Urinary bladder (tissue), 4 donors: Measurements from ENCODE around the gene B4GALNT3. TPM values are rescaled to one million over a fixed set of nuclear protein-coding genes. Genes with fewer than 3 reads are reported as not detected.

Source experiments
- DNase-seq: peaks from one replicate; pipeline ENCODE4 v3.0.0-alpha.2; 2015; ENCODE audit errors: extremely low spot score
- H3K27ac ChIP-seq: one replicate; pipeline ENCODE4 v1.5.1; 2013; ENCODE audit warnings: low read depth, mild to moderate bottlenecking, moderate library complexity
- H3K36me3 ChIP-seq: one replicate; pipeline ENCODE4 v1.6.1; 2013; ENCODE audit warnings: mild to moderate bottlenecking, moderate library complexity; ENCODE audit not compliant: insufficient read depth
- H3K4me1 ChIP-seq: one replicate; pipeline ENCODE4 v1.6.1; 2013; ENCODE audit warnings: mild to moderate bottlenecking, moderate library complexity; ENCODE audit not compliant: insufficient read depth
- H3K4me3 ChIP-seq: one replicate; pipeline ENCODE4 v1.5.1; 2013; ENCODE audit warnings: low read depth, low read length
- WGBS: extraction: QIAGEN DNeasy Blood & Tissue Kit; methylation state at CpG from one replicate; pipeline ENCODE4 v1.1.7; 2013; 5-methylcytosine and 5-hydroxymethylcytosine counted together
- polyA plus RNA-seq: library from polyadenylated mRNA; stranded (reverse); fragments of 200-250 nt; gene quantifications from one replicate; pipeline ENCODE4 v1.2.3, GENCODE V29; 2013
- total RNA-seq: library from RNA; depleted of rRNA; stranded (reverse); fragments of >200 nt; gene quantifications from one replicate; pipeline ENCODE4 v1.2.3, GENCODE V29; 2014
- donor health status: healthy with polysubstance abuse.
- donor health status: healthy.

B4GALNT3 gene
- total and polyA plus RNA-seq, 2 donors = 1.3 to 1.4 TPM

GRCh38 chr12:556498-556897 is 96.8 kb downstream of the B4GALNT3 start:
- WGBS = 89% methylated on average over 20 of the region's 20 CpGs
- no peak for DNase-seq

GRCh38 chr12:558580-558979 is 98.8 kb downstream of the B4GALNT3 start:
- no peak for DNase-seq
- Histone ChIP-seq H3K4me1 (no peaks in the 10 kb centered on the region), H3K36me3 (no peaks in the 10 kb centered on the region), H3K4me3 (no peak overlapping the region), H3K27ac (no peak overlapping the region)
- 69% methylated on average over 4 of the region's 4 CpGs for WGBS

More at GRCh38 chr12:556498-556897, 96.8 kb downstream of the B4GALNT3 start:
- no peak overlapping the region for H3K27ac ChIP-seq
- H3K4me1 ChIP-seq = no peaks in the 10 kb centered on the region
- H3K36me3 ChIP-seq = no peaks in the 10 kb centered on the region
- no peak overlapping the region for H3K4me3 ChIP-seq

DNA sequence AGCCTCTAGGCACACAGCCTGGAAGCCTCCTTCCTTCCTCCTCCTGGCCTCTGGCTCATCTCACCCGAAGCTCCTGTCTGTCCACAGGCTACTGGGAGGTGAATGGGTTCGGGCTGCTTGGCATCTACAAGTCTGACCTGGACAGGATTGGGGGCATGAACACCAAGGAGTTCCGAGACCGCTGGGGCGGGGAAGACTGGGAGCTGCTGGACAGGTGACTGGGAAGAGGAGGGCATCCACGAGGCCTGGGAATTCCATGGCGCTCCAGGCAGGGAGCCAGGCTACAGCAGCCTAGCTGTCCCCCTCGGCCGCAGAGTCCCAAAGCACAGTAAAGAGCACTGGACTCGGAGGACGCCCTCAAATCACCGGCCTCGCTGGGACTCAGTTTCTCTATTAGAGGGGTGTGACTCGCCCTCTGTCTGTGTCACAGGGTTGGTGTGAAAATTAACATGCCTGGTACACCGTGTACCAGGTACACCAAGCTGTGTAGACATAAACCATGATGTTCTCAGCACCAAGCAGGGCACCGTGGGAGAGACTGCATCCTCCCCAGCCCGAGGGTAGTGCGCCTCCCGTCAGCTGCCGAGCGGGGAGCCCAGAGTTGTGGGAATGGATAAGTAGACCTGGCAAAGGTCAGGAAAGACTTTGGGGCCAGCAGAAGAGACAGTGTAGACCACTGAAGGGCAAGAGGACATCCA is 99.6 kb downstream of the B4GALNT3 start:
- DNase-seq = no peak
- Histone ChIP-seq H3K36me3 (no peaks in the 10 kb centered on the region), H3K27ac (no peak overlapping the region), H3K4me3 (no peak overlapping the region), H3K4me1 (no peaks in the 10 kb centered on the region)
- 86% methylated on average over 21 of the region's 21 CpGs for WGBS

DNA sequence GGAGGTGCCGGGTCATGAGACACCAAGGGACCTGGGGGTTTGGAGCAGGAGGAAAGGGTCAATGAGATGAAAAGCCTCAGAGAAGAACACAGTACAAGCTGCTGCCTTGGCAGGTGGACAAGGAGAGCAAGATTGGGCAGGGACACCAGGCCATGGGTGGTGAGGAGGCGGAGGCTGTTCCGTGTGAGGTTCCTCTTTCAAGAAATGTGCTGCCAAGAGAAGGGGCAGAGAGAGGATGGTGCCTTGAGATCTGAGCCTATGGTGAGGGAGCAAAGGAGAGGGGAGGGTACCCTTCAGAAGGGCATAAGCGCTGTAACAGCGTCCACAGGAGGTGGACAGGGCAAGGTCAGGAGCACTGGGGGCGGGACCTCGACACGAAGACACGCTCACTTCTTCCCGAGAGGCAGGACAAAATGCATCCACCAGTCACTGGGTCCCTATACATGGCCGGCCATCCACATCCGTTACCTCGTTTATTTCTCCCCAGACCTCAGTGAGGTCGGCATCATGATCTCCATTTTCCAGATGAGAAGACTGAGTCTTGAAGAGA is 100.2 kb downstream of the B4GALNT3 start:
- DNase-seq = no peak
- no peaks in the 10 kb centered on the region for H3K4me1 ChIP-seq
- no peaks in the 10 kb centered on the region for H3K36me3 ChIP-seq
- H3K4me3 ChIP-seq = no peak overlapping the region
- no peak overlapping the region for H3K27ac ChIP-seq
- WGBS = 86% methylated on average over 14 of the region's 14 CpGs

DNA sequence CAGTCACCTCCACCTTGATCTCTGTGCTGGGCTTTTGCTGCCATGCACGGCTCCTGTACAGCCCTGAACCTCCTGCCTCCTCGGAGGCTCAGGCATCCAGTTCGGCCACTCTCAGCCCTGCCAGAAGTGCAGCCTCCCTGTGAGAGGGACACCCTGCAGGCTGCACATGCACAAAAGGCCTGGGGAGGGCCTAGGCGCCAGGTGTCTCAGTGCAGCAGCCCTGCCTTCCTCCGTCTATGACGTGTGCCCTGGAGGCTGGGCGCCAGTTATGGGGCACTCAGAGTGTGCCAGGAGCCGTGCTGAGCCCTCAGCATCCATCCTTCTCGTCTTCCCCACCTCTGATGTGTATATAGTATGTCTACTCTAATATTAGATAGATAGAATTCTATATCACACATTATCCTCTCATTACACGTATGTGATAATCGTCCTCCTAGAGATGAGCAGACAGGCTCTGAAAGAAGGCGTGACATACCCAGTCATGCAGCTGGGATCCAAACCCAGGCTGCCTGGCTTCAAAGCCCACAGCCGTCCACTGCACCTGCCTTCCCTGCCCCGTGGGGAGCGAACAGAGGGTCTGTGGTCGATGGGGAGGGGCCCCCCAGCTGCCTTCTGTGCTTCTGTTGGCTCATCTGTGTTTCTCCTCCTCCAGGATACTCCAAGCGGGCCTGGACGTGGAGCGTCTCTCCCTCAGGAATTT is 101.1 kb downstream of the B4GALNT3 start:
- no peak for DNase-seq
- Histone ChIP-seq H3K4me3 (no peak overlapping the region), H3K36me3 (no peaks in the 10 kb centered on the region), H3K4me1 (no peaks in the 10 kb centered on the region), H3K27ac (no peak overlapping the region)
- WGBS = 77% methylated on average over 19 of the region's 19 CpGs

GRCh38 chr12:561391-561705 is 101.6 kb downstream of the B4GALNT3 start:
- H3K27ac ChIP-seq = no peak overlapping the region
- DNase-seq = no peak
- H3K4me3 ChIP-seq = no peak overlapping the region
- WGBS = 80% methylated on average over 14 of the region's 14 CpGs
- H3K36me3 ChIP-seq = no peaks in the 10 kb centered on the region
- no peaks in the 10 kb centered on the region for H3K4me1 ChIP-seq

DNA sequence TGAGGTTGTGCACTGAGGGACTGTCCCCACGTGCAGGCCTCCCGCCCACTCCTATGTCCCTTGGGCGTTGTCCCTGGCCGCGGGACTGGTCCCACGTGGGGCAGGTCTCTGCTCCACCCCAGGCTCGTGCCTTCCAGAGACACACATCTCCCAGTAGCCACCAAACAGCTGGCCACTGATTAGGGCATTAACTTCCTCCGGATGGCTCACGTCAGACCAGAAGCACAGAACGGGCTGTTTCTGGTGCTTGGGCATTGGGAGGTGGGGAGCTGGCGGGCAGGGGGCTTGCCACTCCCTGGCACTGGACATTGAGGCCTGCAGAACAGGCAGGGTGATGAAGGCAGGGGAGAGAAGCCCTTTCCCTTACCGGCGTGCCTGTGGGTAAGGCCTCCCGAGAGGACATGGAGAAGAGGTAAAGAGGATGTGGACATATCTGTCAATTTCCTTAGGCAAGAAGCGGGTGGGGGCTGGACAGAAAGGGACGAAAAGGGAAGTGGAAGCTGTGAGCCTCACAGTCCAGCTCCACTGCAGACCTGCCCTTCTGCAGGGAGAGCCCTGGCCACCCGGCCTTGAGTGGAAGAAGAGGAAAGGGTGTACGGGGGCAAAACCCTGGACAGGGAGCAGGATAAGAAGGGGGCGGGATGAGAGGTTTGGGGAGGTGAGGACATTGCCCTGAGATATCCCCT is 102.3 kb downstream of the B4GALNT3 start:
- H3K27ac ChIP-seq = no peak overlapping the region
- no peak for DNase-seq
- no peak overlapping the region for H3K4me3 ChIP-seq
- no peaks in the 10 kb centered on the region for H3K4me1 ChIP-seq
- no peaks in the 10 kb centered on the region for H3K36me3 ChIP-seq
- 64% methylated on average over 19 of the region's 19 CpGs for WGBS

GRCh38 chr12:562634-563033 is 102.9 kb downstream of the B4GALNT3 start:
- no peaks in the 10 kb centered on the region for H3K4me1 ChIP-seq
- H3K4me3 ChIP-seq = no peak overlapping the region
- no peaks in the 10 kb centered on the region for H3K36me3 ChIP-seq
- WGBS = 87% methylated on average over 12 of the region's 12 CpGs
- no peak for DNase-seq
- no peak overlapping the region for H3K27ac ChIP-seq

DNA sequence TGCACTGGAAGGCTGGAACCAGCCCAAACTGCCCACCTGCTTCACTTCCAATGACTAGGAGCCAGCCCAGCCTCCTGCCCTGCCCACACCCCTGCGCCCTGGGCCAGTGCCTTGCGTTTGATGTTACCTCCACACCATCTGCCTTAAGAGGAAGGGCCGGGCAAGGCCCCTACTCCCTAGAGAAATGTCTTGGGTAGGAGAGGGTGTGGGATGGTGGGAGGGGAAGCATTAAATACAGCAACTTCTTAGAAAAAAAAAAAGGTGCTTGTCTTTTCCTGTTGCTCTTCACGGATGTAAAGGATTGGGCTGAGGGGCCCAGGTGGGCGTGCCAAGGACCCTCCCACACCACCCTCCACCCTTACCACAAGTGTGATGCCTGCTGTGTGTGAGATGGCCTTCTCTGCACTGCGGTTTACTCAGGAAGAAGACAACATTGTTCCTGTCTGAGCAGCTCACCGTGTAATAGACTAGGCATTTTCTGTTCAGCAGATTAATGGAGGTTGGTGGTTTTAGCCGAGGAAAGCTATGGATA is 103.6 kb downstream of the B4GALNT3 start:
- Histone ChIP-seq H3K4me1 (no peaks in the 10 kb centered on the region), H3K36me3 (no peaks in the 10 kb centered on the region), H3K27ac (no peak overlapping the region), H3K4me3 (no peak overlapping the region)
- DNase-seq = no peak
- 68% methylated on average over 8 of the region's 8 CpGs for WGBS

GRCh38 chr12:563787-564298 is 104.1 kb downstream of the B4GALNT3 start:
- Histone ChIP-seq H3K36me3 (no peaks in the 10 kb centered on the region), H3K4me3 (no peak overlapping the region), H3K27ac (no peak overlapping the region), H3K4me1 (no peaks in the 10 kb centered on the region)
- 73% methylated on average over 7 of the region's 7 CpGs for WGBS
- DNase-seq = no peak

GRCh38 chr12:565161-565560 is 105.4 kb downstream of the B4GALNT3 start:
- Histone ChIP-seq H3K4me3 (no peak overlapping the region), H3K27ac (no peak overlapping the region), H3K4me1 (no peaks in the 10 kb centered on the region), H3K36me3 (no peaks in the 10 kb centered on the region)
- WGBS = 92% methylated on average over 8 of the region's 8 CpGs
- no peak for DNase-seq

DNA sequence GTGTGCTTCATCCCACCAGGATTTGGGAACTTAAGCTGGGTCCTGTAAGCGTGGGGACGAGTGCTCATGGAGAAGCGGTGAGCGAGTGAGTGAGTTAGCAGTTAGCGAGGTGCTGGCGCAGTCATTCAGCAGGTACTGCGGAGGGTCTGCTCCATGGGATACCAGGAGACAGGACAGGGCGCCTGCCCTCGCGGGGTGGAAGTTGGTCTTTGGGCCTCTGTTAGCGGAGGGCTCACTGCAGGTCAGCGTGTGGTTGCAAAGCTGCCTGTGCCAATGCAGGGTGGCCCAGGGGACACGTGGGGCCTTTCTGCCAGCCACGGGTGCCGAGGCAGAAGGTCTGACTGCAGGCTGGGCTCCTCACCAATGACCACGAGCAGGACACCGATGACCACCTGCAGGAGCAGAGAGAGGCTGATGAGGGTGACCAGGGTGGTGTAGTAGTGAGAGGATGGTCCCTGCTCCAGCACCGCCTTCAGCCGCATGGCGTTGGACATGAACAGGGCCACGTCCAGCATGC is 105.9 kb downstream of the B4GALNT3 start:
- Histone ChIP-seq H3K4me3 (no peak overlapping the region), H3K27ac (no peak overlapping the region), H3K36me3 (no peaks in the 10 kb centered on the region), H3K4me1 (no peaks in the 10 kb centered on the region)
- no peak for DNase-seq
- 94% methylated on average over 21 of the region's 21 CpGs for WGBS

DNA sequence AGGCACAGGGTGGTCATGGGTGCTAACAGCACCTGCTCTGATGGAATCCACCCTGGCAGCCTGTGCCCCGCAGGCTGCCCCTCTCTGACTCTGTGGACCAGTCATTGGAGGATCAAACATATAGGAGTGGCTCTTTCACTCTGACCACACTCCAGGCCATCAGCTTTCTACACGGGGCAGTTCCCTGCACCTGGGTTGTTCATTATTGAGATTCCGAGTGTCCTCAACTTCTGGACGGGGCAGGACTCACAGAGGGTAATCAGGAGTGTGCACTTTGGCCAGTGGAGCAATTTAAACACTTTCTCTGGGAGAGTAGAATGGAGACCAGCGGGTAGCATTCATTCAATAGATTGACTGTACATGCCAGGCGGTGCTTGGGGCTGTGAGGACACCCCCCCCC is 108.7 kb downstream of the B4GALNT3 start:
- Histone ChIP-seq H3K4me1 (no peaks in the 10 kb centered on the region), H3K36me3 (no peaks in the 10 kb centered on the region), H3K4me3 (no peak overlapping the region), H3K27ac (no peak overlapping the region)
- DNase-seq = no peak
- 92% methylated on average over 6 of the region's 6 CpGs for WGBS
